Spinal cord (tissue), 10 donors: Measurements from ENCODE around the gene MKX. TPM values are rescaled to one million over a fixed set of nuclear protein-coding genes. Genes with fewer than 3 reads are reported as not detected.

ENCODE experiments used
- DNase-seq, 6 donors: peaks; one replicate each; pipeline versions ENCODE4 v3.0.0 to v3.0.0-alpha.2; 2013 to 2015; ENCODE audit warnings: low spot score in 6 of 6, low read depth in 4 of 6
- H3K27ac ChIP-seq: one replicate; pipeline ENCODE4 v1.5.1; 2013; ENCODE audit warnings: low read depth, low read length, control low read depth
- H3K27me3 ChIP-seq: one replicate; pipeline ENCODE4 v1.6.1; 2013; ENCODE audit warnings: low read length; ENCODE audit not compliant: control insufficient read depth, insufficient read depth
- H3K36me3 ChIP-seq: one replicate; pipeline ENCODE4 v1.6.1; 2013; ENCODE audit warnings: low read length; ENCODE audit not compliant: control insufficient read depth, insufficient read depth
- H3K4me1 ChIP-seq: one replicate; pipeline ENCODE4 v1.6.1; 2013; ENCODE audit warnings: low read length; ENCODE audit not compliant: control insufficient read depth, insufficient read depth
- H3K4me3 ChIP-seq: one replicate; pipeline ENCODE4 v1.5.1; 2013; ENCODE audit warnings: low read depth, low read length, control low read depth
- H3K9me3 ChIP-seq: one replicate; pipeline ENCODE4 v1.6.1; 2013; ENCODE audit warnings: low read length; ENCODE audit not compliant: control insufficient read depth, insufficient read depth
- WGBS: methylation state at CpG from one replicate; pipeline ENCODE4 v1.1.5; 2013; ENCODE audit warnings: missing lambda C conversion rate; ENCODE audit not compliant: insufficient coverage; 5-methylcytosine and 5-hydroxymethylcytosine counted together
- polyA plus RNA-seq, 2 donors: library from polyadenylated mRNA; unstranded; fragments of 120-200 nt; gene quantifications; one replicate each; pipeline ENCODE4 v1.2.1, GENCODE V29; 2013; ENCODE audit not compliant: insufficient read length in 2 of 2
- total RNA-seq, 2 donors: library from RNA; depleted of rRNA in 1 of 2; stranded (reverse); fragments of 120-200 nt in 1 of 2; fragments of >200 nt in 1 of 2; gene quantifications; one replicate each; pipeline versions ENCODE4 v1.2.3 to v1.2.4, GENCODE V29; 2013 to 2014
- donor health status: healthy.

MKX gene
- total and polyA plus RNA-seq, 4 donors, result 2.3 to 6.6 (median 3.0) TPM

DNA sequence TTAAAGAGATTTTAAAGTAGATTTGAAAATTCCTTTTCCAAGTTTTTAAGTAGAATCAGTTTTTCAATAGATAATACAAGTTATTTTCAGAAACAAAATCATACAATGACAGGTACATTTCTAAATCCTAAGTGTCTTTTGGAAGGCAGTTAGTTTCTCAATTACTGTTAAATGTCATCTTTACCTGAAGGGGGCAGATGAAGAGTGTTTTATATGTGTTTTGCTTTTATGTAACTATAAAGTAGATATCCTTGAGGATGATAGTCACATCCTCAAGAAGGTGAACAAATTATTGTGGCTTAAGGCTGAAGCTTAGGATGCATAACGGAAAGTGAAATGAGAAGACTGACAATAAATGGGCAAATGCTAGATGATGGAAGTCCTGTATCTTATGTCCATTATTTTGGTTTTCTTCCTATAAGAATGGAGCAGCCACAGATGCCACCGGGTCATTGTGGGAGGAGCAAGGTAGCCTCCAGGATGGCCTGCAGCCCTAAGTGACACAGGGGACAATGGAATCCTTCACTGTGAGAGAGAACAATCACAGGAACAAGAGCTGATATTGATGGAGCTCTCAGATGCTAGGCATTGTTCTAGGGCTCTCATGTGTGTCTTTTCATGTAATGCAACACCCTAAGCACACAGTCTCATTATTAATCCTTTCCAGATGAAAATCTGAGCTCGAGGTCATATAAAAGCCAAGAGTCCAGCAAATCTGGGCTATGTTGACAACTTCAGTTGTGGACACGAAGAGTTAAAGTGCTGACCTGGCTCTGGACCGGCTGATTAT, 14.1 kb upstream of the MKX start:
- no peaks in the 10 kb centered on the region for H3K27me3 ChIP-seq
- no peak overlapping the region for H3K4me3 ChIP-seq
- WGBS, result 53% methylated on average over 4 of the region's 5 CpGs

DNA sequence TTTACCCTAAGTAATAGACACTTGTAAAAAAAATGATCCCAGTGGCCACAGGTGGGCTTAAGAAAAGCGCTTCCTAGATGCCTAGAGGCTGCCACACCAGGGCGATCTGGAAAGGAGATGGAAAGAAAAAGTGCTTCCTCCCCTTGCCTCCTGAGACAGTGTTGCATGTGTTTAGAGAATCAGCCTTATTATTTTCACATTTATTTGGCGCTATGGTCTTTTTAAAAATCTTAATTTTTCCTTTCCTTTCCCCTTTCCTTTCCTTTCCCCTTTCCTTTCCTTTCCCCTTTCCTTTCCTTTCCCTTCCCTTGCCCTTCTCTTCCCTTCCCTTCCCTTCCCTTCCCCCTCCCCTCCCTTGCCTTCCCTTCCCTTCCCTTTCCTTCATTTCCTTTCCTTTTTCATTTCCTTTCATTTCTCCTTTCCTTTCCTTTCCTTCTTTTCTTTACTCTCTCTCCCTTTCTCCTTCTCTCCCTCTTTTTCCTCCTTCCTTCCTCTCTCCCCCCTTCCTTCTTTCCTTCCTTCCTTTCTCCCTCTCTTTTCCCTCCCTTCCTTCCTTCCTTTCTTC, 7.1 kb upstream of the MKX start:
- WGBS, result 80% methylated on average over 1 of the region's 3 CpGs
- H3K27ac ChIP-seq, result no peak overlapping the region
- H3K4me1 ChIP-seq, result no peaks in the 10 kb centered on the region
- H3K36me3 ChIP-seq, result no peaks in the 10 kb centered on the region
- H3K4me3 ChIP-seq, result no peak overlapping the region
- no peaks in the 10 kb centered on the region for H3K9me3 ChIP-seq
- H3K27me3 ChIP-seq, result peaks cover 19% of the 10 kb centered on the region
- no peak for DNase-seq

More for the DNA sequence above, 14.1 kb upstream of the MKX start:
- H3K36me3 ChIP-seq, result no peaks in the 10 kb centered on the region
- DNase-seq, result peak in 1 of 6 donors; percentile 9
- no peaks in the 10 kb centered on the region for H3K4me1 ChIP-seq
- no peaks in the 10 kb centered on the region for H3K9me3 ChIP-seq
- no peak overlapping the region for H3K27ac ChIP-seq

DNA sequence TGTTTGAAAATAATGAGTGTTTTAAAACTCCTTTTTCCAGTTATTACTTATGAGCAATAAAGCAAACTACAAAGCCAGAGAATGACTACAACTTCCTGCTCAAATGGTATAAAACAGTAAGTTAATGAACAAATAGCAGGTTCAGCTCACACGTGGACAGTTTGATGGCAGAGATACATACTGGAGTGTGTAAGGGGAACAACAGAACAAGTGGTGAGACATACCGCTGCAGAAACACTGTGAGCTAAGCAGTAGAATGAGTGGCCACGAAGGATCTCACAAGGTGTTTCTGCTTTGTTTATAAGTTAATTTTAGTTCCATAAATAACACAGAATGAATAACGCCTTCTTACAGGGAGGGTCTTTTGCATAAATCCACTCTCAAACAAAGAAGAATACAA, 3.0 kb upstream of the MKX start:
- Histone ChIP-seq H3K4me3 (no peak overlapping the region), H3K36me3 (no peaks in the 10 kb centered on the region), H3K9me3 (no peaks in the 10 kb centered on the region), H3K4me1 (peaks cover 33% of the 10 kb centered on the region), H3K27me3 (peaks cover 57% of the 10 kb centered on the region), H3K27ac (no peak overlapping the region)
- DNase-seq, result no peak
- WGBS, result 56% methylated on average over 1 of the region's 4 CpGs

DNA sequence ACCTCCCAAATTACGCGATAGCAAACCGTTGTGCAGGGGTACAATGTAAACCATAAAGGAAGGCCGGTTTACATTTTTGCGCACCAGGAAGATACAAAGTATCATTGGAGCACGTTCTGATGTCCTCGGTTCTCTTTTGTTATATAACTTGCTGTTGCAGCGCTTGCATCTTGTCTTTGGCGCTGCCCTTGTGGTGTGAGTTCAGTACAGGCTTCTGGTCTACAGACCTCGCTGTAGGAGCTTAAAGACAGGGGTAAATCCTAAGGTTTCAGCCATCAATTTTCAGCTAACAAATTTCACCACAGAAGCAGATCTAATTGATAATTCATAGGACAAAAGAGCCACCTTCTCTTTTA, 1.5 kb upstream of the MKX start:
- Histone ChIP-seq H3K4me1 (peaks cover 45% of the 10 kb centered on the region), H3K4me3 (no peak overlapping the region), H3K27ac (no peak overlapping the region), H3K36me3 (no peaks in the 10 kb centered on the region), H3K27me3 (peaks cover 64% of the 10 kb centered on the region), H3K9me3 (no peaks in the 10 kb centered on the region)
- WGBS, result 9% methylated on average over 8 of the region's 10 CpGs
- peak in 2 of 6 donors; percentile 34 to 62 for DNase-seq

DNA sequence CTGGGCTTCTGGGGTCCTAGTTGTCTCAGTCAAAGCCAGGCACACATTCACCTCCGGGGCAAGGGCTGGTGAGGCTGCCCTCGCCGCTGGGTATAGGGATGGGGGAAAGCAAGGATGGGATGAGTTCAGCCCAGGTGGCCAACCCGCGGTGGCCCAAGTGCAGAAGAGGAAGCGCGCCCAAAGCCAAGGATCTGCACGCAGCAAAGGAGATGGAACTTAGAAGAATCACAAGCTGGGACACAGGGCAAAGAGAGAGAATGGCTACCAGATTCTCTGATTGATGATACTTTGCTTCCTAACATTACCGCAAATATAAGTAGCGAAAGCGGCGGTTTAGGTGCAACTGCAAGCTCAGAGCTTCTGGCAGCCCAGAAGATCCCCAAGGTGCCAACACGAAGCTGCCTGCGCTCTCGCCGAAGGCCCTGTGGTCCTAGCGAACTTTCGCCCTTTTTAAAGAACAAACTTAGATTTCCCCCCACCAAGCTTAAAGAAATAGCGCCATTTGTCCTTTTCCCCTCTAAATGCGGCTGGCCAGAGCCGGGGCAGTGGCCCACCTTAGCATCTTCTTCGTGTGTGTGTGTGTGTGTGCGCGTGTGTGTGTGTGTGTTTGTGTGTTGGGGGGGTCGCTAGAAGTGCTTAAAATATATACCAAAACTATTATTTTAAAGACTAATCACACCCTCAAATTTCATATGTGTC, 927 bp upstream of the MKX start:
- Histone ChIP-seq H3K9me3 (no peaks in the 10 kb centered on the region), H3K4me3 (peak overlapping the region; percentile 34), H3K27ac (no peak overlapping the region), H3K36me3 (peaks cover 2% of the 10 kb centered on the region), H3K27me3 (peaks cover 67% of the 10 kb centered on the region), H3K4me1 (peaks cover 50% of the 10 kb centered on the region)
- WGBS, result 3% methylated on average over 18 of the region's 25 CpGs
- DNase-seq, result peak in 1 of 6 donors; percentile 27

DNA sequence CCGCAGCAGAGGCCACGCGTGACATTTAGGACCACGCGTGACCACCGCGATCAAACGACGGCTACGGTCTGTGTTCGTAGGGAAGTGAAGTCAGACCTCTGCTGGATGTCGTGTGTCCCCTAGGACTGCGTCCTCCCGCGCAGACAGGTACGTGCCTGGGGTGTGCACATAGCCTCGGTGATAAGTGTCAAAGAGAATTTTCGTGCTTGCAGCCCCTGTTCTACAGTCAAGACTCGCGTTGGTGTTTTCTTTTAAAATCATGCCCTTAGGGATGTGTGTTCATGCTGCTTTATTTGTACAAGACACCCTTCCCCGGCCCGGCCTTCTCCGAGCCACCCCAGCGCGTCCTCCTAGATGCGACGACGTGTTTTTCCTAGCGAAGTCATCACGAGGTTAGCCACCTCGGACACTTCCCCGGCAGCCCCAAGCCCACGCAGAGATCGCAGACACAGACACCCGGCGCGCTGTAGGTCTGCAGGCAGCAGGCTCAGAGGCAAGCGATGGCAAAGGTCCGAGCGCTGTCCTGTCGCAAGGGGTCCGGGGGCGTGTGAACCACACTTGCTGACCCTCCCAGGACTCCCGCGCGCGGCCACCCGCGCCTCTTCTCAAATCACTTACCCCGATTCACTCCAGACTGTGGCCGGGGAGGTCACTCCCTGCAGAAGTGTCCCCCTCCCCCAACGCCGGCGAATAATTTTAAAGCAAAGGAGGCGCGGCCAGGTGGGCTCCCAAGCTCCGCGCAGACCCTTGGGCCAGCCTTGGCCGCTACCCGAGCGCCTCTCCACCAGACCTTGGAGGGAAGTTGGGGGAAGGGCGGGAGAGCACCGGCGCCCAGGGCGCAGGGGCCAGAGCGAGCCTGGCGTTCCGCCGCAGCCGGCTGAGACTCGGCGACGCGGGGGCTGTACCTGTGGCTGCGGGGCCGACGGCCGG, 552 bp downstream of the MKX start:
- Histone ChIP-seq H3K4me1 (peaks cover 57% of the 10 kb centered on the region), H3K36me3 (peaks cover 6% of the 10 kb centered on the region), H3K27ac (no peak overlapping the region), H3K4me3 (peak overlapping the region; percentile 51), H3K9me3 (no peaks in the 10 kb centered on the region), H3K27me3 (peaks cover 80% of the 10 kb centered on the region)
- peak in 2 of 6 donors; percentile 34 to 42 for DNase-seq
- under 1% methylated on average over 78 of the region's 78 CpGs for WGBS

DNA sequence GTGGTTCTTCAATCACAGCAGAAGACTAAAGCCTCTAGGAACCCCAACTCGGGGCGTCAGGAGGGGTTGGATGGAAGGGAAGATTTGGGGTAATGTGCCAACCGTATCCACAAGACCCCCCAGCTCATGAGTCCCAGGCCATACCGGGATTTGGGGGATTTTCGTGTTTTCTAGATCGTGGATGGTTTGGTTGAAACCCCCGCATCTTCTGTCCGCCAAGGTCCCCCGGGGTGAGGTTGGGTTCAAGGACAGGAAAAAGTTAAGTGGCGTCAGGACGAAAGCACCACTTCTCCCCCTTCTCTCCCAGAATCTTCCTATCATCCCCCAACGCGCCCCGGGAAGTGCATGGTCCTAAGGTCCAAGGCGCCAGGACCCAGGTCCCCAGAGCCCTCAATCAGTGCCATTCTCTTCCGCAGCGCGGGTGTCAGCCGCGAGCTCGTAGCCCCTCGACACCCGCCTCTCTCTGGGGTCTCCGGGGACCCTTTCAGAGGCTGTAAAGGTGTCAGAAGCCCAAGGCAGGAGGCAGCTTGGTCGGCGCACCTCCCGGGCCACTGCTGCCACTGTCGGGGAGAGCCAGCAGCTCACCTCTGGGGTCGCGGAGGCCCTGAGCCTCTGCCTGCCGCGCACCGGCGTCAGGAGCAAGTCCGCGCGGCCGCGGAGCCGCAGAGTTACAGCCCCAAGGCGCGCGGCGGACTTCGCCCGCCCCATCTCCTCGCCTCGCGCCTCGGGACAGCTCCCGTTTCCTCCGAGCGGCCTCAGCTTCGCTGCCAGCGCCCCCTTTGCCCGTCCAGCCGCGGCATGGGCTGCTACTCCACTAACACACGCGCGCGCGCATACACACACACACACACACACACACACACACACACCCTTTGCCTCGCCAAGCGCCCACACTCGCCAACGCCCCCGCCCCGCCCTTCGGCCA, 1.5 kb downstream of the MKX start:
- peaks cover 57% of the 10 kb centered on the region for H3K4me1 ChIP-seq
- peak in 2 of 6 donors; percentile 55 for DNase-seq
- peaks cover 6% of the 10 kb centered on the region for H3K36me3 ChIP-seq
- H3K27me3 ChIP-seq, result peaks cover 78% of the 10 kb centered on the region
- WGBS, result under 1% methylated on average over 60 of the region's 70 CpGs
- H3K27ac ChIP-seq, result no peak overlapping the region
- H3K9me3 ChIP-seq, result no peaks in the 10 kb centered on the region
- peak overlapping the region; percentile 51 for H3K4me3 ChIP-seq

DNA sequence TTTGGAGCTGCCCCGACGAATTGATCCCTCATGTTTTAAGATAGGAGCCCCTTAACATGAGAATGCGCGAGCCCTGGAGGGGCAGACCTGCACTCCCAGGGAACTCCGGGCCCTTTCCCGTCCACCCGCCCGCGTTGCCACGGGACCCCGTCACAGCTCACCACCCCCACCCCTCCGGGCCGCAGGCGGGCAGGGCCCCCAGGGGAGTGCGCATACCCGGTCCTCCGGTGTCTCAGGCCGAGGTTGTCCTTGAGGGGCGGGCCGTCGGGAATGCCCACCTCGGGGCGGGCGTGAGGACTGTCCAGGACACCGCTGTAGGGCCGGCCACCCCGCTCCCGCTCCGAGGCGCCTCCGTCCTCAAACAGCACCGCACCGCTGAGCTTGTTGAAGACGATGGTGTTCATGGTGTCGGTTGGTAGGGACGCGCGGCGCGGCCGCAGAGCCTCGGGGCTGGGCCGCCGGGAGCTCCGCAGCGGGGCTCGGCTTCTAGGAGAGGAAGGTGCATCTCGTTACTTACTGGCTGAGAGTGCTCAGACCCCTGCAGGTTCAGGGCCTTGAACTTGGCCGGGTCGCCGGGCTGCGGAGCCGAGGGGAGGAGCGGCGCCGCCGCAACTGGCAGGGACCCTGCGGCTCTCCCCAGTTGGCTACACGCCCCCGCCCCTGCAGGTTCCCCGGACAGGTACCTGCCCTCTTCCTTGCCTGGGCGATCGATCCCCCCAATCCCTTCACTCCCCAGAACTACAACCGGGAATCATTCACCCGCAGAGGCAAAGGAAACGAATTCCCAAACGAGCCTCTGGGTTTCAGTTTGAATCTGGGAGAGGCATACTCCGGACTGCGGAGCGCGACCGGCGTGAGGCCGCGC, 2.4 kb downstream of the MKX start:
- H3K27me3 ChIP-seq, result peaks cover 71% of the 10 kb centered on the region
- no peaks in the 10 kb centered on the region for H3K9me3 ChIP-seq
- DNase-seq, result peak in 2 of 6 donors; percentile 60 to 63
- peak overlapping the region; percentile 86 for H3K27ac ChIP-seq
- H3K4me3 ChIP-seq, result peak overlapping the region; percentile 51
- H3K36me3 ChIP-seq, result peaks cover 6% of the 10 kb centered on the region
- peaks cover 57% of the 10 kb centered on the region for H3K4me1 ChIP-seq
- 1% methylated on average over 75 of the region's 75 CpGs for WGBS
